Stimulated activated CD8-positive, alpha-beta memory T cell treated with anti-CD3 and anti-CD28 coated beads, Interleukin-12 subunit alpha, Interleukin-12 subunit beta, amount 100 ng/mL, for 1 hour (primary cell): ENCODE data around the gene GPN1.
A peak's percentile ranks its signal among the peaks of the same experiment; 100 is the strongest.
"Not testable (repeated sequence)": the region's sequence is repeated elsewhere in the genome, so short reads cannot be mapped to it uniquely, and the experiment has no call there.

Experiments used
- DNase-seq: peaks from one replicate; pipeline ENCODE4 v3.0.0-alpha.2; 2020; ENCODE audit warnings: low read depth

GPN1 gene

DNA sequence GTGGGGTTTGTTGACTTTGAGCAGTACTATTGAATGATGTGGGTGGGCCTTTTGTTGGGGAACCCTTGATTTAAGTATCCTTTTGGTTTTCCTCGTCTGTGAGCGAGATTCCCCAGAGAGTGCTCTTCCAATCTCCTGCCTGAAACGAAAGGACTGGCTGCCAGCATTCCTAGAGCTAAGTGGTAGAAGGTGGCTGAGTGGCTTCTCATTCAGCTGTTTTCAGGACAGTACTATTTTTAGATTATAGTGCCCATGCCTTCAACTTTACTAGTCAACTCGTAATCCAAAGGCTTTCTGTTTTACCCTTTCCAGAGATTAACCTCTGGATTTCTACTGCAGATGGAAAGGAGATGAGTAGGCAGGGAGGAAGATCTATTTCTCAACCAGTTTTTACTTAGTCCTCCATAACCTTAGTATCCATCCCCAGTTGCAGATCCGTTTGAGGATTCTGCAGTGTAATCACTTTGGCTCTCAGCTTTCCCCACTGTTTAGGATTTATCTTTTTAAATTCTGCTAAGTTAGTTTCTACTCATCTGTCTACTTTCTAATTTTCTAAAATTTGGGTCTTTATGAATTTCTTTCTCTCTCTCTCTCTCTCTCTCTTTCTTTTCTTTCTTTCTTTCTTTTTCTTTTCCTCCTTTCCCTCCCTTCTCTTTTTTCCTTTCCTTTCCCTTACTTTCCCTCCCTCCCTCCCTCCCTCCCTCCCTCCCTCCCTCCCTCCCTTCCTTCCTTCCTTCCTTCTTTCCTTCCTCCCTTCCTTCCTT, 44.1 kb downstream of the GPN1 start:
- no peak for DNase-seq

DNA sequence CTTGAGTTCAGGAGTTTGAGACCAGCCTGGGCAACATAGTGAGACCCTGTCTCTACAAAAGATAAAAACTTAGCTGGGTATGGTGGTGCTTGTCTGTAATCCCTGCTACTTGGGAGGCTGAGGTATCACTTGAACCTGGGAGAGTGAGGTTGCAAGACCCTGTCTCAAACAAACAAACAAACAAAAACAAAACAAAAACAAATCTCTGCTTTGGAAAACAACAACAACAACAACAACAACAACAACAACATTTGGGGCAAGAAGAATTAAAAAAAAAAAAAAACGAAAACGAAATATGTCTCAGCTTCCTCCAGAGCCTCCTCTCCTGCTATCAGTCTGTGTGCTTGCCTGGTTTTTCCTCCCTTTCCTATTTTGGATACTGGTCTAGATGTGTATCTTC, 51.7 kb downstream of the GPN1 start:
- no peak for DNase-seq

DNA sequence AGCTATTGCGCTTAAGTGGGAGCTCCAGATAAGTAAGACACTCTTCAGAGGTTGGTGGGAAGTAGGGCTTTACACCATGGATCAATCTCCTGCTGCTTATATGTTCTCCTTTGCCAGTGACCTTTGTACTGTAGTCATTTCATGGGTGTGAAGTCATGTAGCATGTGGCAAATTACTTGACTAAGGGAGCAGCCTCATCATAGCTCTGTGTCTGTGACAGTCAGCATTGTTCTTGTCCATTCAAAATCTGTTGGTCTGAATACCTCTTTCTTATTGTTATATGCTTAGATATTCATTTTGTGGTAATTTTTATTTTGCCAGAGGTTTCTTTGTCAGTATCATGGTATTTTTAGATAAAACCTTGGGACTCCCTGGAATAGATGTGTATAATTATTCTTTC, 53.0 kb downstream of the GPN1 start:
- no peak for DNase-seq

DNA sequence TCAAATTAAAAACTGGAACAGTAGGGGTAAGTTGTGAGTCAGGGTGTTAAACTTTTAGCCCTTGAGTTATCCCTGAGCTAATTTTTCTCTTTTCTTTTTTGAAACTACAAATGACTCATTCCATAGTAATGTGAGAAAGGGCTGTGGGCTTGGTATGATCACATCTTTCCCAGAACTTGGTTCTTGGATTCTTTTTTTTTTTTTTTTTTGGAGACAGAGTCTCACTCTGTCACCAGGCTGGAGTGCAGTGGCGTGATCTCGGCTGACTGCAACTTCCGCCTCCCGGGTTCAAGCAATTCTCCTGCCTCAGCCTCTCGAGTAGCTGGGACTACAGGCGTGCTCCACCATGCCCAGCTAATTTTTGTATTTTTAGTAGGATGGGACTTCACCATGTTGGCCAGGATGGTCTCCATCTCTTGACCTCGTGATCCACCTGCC, 53.5 kb downstream of the GPN1 start:
- DNase-seq = not testable (repeated sequence)

DNA sequence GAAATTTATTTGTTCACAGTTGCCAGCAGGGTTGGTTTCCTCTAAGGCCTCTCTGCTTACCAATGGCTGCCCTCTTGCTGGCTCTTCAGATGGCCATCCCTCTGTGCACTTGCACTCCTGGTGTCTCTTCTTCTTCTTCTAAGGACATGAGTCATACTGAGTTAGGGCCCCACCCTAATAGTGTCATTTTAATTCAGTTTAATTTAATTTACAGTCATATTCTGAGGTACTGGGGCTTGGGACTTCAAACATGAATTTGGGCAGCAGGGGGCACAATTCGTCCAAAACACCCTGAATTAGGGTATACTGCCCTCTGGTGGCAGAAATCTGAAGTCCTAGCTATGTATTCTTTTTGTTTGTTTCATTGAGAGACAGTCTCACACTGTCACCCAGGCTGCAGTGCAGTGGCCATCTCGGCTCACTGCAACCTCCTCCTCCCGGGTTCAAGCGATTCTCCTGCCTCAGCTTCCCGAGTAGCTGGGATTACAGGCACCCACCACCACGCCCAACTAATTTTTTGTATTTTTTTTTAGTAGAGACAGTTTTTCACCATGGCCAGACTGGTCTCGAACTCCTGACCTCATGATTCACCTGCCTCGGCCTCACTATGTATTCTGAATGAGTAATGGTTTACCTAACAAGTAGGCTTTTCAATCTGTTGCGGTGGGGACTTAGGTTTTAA, 54.7 kb downstream of the GPN1 start:
- DNase-seq = peak; percentile 81

DNA sequence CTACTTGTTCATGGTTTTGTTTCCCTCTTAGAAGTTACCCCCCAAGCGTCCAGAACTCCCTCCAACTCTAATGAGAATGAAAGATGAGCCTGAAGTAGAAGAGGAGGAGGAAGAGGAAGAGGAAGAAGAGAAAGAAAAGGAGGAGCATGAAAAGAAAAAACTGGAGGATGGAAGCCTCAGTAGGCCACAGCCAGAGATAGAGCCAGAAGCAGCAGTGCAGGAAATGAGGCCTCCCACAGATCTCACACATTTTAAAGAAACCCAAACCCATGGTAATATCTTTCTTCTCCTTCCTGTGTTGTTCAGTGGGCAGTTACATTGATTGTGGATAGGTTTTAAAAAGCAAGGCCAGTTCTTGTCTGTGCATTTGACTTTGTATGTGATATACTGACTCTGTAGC, 56.2 kb downstream of the GPN1 start:
- DNase-seq = not testable (repeated sequence)

DNA sequence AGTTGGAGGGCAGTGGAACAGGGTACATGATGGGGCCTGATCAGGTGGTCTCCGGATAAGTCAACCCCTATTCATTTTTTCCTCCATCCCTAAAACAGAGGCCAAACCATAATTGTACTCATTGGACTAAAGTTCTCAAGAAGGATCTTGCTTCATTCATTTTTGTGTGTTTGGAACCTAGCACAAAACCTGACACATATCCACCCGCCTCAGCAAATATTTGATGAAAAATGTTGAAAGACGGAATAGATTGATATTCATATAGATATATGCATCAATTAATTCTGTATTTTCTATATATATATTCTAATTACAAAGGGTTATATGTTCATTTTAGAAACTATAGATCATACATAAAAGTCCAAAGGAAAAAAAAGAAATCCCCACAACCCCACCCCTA, 56.7 kb downstream of the GPN1 start:
- DNase-seq = no peak

DNA sequence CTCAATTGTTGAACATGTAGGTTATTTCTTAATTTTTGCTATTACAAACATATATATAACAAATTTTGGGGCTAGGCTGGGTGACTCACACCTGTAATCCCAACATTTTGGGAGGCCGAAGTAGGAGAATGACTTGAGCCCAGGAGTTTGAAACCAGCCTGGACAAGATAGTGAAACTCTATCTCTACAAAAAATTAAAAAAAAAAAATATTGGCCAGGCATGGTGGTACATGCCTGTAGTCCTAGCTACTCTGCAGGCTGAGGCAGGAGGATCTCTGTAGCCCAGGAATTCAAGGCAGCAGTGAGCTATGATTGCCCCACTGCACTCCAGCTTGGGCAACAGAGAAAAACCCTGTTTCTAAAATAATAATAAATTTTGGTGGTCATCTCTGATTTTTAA, 58.4 kb downstream of the GPN1 start:
- no peak for DNase-seq

DNA sequence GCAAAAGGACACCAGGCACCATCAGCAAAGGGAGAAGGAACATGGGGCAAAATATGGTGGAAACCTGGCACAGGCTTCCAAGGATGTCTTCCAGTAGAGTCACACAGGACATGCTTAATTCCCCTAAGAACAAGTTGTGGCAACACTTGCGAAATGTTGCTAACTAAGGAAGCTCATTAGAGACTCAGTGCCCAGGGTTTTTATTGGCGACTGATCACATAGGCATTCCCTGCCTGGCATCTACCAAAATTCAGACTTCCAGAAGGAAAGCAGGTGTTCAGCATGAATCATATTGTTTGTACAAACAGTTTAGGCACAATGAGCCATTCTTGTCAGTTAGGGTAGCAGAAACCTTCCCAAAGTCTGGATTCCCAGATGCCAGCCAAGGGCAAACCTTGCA, 60.6 kb downstream of the GPN1 start:
- no peak for DNase-seq

DNA sequence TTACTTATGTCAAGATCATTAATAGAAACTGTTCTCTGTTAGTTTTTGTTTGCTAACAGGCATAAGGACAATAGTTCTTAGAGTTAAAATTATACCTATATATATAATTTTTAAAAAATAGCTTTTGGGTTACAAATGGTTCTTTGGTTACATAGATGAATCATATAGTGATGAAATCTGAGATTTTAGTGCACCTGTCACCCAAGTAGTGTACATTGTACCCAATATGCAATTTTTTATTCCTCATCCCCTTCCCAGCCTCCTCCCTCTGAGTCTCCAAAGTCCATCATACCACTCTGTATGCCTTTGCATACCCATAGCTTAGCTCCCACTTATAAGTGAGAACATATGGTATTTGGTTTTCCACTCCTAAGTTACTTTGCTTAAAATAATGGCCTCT, 61.2 kb downstream of the GPN1 start:
- DNase-seq = no peak

DNA sequence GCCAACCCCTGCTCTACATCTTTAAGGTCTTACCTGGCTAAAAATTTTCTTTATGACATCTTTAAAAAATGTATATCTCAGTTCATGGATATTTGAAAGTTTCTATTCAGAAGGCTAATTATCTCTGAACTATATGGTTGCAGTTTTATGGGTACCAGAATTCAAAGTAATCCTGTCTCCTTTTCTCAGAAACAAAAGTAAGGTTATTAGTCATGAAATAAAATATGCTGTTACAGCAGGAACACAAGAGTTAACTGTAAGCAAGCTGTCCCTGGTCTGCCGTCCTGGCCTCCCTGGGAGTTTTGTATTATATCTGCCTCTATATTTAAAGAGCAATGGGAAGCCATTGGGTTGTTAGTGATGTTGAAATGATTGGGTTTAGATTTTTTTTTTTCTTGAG, 68.8 kb downstream of the GPN1 start:
- DNase-seq = no peak
